Posterior vena cava (tissue), 2 donors: ENCODE data around the gene ZNF92. TPM values are rescaled to one million over a fixed set of nuclear protein-coding genes. Genes with fewer than 3 reads are reported as not detected.
"Not testable (repeated sequence)": the region's sequence is repeated elsewhere in the genome, so short reads cannot be mapped to it uniquely, and the experiment has no call there.

Experiments
- DNase-seq: peaks from one replicate; pipeline ENCODE4 v3.0.0-alpha.2; 2020; ENCODE audit warnings: low spot score
- intact Hi-C, 2 donors: fragments of 100-400 bp; cut with DNase I; formaldehyde crosslinking; loops; one replicate each; pipeline versions ENCODE4 v1.14.1 to v1.14.2; 2022 to 2023
- total RNA-seq, 2 donors: library from RNA; stranded (reverse); fragmentation: NEBNext Ultra II Directional; extraction: Animal tissue kit (Norgen Biotek cat#: 25700); gene quantifications; one replicate each; pipeline ENCODE4 v1.2.1, GENCODE V29; 2021
- donor health status: DM: yes; HTN: yes; CAD: no.
- donor health status: DM: yes; HTN: yes; CAD: no.

The ZNF92 gene
- total RNA-seq, 2 donors from 2014 or later = 7.3 to 8.3 TPM

DNA sequence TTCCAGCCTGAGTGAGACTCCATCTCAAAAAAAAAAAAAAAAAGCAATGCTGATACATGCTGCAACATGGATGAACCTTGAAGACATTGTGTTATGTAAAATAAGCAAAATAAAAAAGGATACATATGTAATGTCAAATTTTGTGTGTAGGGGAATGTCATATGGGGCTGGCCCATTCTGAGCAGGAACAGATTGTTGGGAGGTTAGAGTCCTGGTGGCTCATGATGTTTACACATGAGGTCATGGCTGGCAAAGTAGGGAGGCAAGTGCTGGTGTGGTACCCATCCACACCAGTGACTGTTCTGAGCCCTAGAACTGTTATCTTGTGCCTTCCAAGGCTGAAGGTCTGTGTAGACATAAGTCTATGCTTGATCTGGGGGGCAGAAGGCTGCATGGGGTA lies 37.6 kb downstream of the ZNF92 start:
- DNase-seq = no peak
- intact Hi-C loops = no loop called here

GRCh38 chr7:65422670-65423069 lies 49.0 kb downstream of the ZNF92 start:
- intact Hi-C loops = no loop called here
- DNase-seq = no peak

DNA sequence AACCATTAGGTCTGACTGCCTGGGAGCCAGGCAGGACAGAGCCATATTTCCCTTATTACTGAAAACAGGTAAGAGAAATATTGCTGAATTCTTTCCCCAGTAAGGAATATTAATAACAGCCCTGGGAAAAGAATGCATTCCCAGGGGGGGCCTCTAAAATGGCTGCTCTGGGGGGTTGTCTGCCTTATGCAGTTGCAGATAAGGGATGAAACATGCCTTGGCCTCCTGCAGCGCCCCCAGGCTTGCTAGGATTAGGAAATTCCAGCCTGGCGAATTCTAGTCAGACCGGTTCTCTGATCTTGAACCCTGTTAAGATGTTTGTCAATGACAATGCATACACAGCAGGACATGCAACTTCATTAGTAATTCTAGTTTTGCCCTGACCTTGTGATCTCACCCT lies 49.6 kb downstream of the ZNF92 start:
- DNase-seq, intact Hi-C loops: not testable (repeated sequence)

DNA sequence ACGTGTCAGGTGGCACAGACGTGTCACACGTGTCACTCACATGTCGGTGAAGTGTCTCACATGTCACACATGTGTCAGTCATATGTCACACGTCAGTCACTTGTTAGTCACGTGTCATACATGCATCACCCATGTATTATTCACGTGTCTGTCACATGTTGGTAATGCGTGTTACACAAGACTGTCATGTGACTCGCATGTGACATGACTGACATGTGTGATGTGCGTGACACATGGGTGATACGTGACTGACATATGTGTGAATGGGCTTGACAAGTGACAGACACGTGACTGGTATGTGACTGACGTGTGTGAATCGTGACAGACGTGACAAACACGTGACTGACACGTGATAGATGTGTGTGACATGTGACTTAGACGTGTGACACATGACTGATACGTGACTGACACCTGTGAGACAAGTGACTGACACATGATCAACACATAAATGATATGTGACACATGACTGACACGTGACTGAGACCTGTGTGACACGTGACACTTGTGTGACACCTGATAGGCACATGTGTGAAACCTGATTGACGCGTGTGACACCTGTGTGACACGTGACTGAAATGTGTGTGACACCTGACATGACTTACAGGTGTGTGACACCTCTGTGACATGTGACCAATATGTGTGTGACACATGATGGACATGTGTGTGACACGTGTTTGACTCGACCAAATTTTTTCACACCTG lies 56.1 kb downstream of the ZNF92 start:
- intact Hi-C loops = no loop called here
- no peak for DNase-seq

GRCh38 chr7:65430344-65431186 lies 56.9 kb downstream of the ZNF92 start:
- no peak for DNase-seq
- intact Hi-C loops = no loop called here

GRCh38 chr7:65434307-65434706 lies 60.7 kb downstream of the ZNF92 start:
- intact Hi-C loops = no loop called here
- no peak for DNase-seq

DNA sequence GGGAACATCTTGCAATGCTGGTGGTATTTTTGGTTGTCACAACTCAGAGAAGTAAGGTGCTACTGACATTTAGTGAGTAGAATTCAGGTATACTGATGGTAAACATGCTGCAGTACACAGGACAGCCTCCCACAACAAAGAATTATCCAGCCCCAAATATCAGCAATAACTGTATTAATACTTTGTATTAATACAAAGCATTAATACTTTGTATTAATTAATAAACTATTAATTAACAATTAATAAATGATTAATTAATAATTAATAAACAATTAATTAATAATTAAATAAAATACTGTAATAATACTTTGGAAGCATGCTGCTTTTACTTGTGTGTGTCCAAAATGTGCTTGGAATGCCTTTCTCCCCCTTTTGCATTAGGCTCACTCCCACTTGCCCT lies 62.5 kb downstream of the ZNF92 start:
- no peak for DNase-seq
- intact Hi-C loops = no loop called here

GRCh38 chr7:65438598-65438997 lies 64.9 kb downstream of the ZNF92 start:
- no peak for DNase-seq
- intact Hi-C loops = no loop called here

GRCh38 chr7:65441010-65441409 lies 67.4 kb downstream of the ZNF92 start:
- intact Hi-C loops = no loop called here
- no peak for DNase-seq

GRCh38 chr7:65444205-65444842 lies 70.7 kb downstream of the ZNF92 start:
- intact Hi-C loops = no loop called here
- no peak for DNase-seq

GRCh38 chr7:65444899-65445823 lies 71.5 kb downstream of the ZNF92 start:
- DNase-seq = no peak
- intact Hi-C loops = no loop called here

- DNase-seq, intact Hi-C loops: not testable (repeated sequence)
Observed at GRCh38 chr7:65447041-65447440, 73.4 kb downstream of the ZNF92 start.

- intact Hi-C loops = no loop called here
- DNase-seq = no peak
Observed at GRCh38 chr7:65448816-65449504, 75.3 kb downstream of the ZNF92 start.

- intact Hi-C loops = no loop called here
- DNase-seq = no peak
Observed at GRCh38 chr7:65449505-65449852, 75.8 kb downstream of the ZNF92 start.
